Measurements from ENCODE around the gene FOXL3. TPM values are rescaled to one million over a fixed set of nuclear protein-coding genes. Genes with fewer than 3 reads are reported as not detected.

Gene FOXL3
- total RNA-seq, 1 donor from 2014 or later, result not detected

- Mint-ChIP-seq H3K4me3 (no peak overlapping the region), H3K9me3 (no peaks in the 10 kb centered on the region), H3K27ac (no peak overlapping the region), H3K4me1 (no peaks in the 10 kb centered on the region), H3K36me3 (ENCODE audit: low read depth) (no peaks in the 10 kb centered on the region), H3K27me3 (no peaks in the 10 kb centered on the region)
- intact Hi-C loops (cut with micrococcal nuclease), result no loop called here
- DNase-seq, result no peak
- ChIA-PET POLR2A (no interaction called here), CTCF (no interaction called here)
- no peak for TF ChIP-seq CTCF (IDR thresholded peaks at IDR 0.05)
- ATAC-seq (ENCODE audit: low read depth), result no peak
Observed at GRCh38 chr7:245574-246295, 44.2 kb upstream of the FOXL3 start.

DNA sequence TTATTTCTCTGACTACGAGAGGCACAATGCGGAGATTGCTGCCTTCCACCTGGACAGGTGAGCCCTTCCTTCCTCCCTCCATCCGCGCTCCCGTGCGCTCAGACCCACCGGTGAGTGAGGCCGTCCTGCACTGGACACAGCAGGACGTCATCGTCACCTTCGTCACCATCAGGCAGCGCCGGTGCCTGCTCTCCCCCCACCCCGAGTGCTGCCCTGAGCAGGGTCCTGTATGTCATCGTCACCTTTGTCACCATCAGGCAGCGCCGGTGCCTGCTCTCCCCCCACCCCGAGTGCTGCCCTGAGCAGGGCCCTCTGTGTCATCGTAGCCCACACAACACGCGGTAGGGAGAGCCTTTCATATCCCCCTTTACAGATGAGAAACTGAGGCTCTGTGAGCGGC, 43.5 kb upstream of the FOXL3 start:
- CTCF ChIA-PET, result no interaction called here

DNA sequence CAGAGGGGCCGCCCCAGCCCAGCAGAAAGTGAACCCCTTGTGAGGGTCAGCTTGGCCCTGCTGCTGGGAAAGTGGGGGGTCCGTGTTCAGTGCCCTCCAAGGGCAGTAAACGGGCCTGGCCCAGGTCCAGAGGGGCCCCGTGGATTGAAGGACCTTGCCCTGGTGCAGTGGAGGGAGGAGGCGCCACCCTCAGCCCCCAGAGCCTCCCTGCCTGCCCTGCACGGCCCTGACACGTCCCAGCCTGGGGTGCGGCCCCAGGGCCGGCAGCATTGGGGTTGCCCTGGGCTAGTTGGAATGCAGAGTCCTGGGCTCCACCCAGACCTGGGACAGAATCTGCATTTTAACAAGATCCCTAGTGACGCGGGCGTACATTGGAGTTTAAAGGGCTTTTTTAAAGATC, 42.8 kb upstream of the FOXL3 start:
- H3K4me3 Mint-ChIP-seq, result no peak overlapping the region
- H3K27me3 Mint-ChIP-seq, result no peaks in the 10 kb centered on the region
- H3K27ac Mint-ChIP-seq, result no peak overlapping the region
- H3K36me3 Mint-ChIP-seq (ENCODE audit: low read depth), result no peaks in the 10 kb centered on the region
- ATAC-seq (ENCODE audit: low read depth) (no peak), DNase-seq (no peak)
- ChIA-PET CTCF (no interaction called here), POLR2A (no interaction called here)
- no peaks in the 10 kb centered on the region for H3K4me1 Mint-ChIP-seq
- no peaks in the 10 kb centered on the region for H3K9me3 Mint-ChIP-seq
- TF ChIP-seq CTCF (IDR thresholded peaks at IDR 0.05), result no peak
- intact Hi-C loops (cut with micrococcal nuclease), result no loop called here

More for the DNA sequence above, 43.5 kb upstream of the FOXL3 start:
- no peaks in the 10 kb centered on the region for H3K9me3 Mint-ChIP-seq
- no peak for TF ChIP-seq CTCF (IDR thresholded peaks at IDR 0.05)
- POLR2A ChIA-PET, result no interaction called here
- intact Hi-C loops (cut with micrococcal nuclease), result no loop called here
- no peaks in the 10 kb centered on the region for H3K27me3 Mint-ChIP-seq
- H3K4me3 Mint-ChIP-seq, result no peak overlapping the region
- H3K27ac Mint-ChIP-seq, result no peak overlapping the region
- H3K36me3 Mint-ChIP-seq (ENCODE audit: low read depth), result no peaks in the 10 kb centered on the region
- no peak for DNase-seq
- ATAC-seq (ENCODE audit: low read depth), result no peak
- no peaks in the 10 kb centered on the region for H3K4me1 Mint-ChIP-seq

DNA sequence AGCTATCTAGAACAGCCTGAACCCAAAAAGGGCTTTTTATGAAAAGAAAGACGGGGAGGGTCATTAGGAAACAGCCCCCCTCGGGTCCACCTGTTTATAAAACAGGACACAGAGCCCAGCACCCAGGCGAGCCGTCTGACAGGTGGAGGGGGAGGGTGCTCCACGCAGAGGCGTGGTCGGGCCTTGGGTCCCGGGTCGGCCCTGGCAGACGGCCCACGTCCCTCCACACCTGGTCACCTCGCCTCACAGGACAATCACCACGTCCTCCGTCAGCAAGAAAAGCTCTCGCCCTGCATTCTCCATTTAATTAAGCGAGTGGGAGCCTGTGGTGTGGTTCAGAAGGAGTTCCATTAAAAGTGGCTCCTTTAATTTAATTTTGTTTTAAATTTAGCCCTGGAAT, 42.3 kb upstream of the FOXL3 start:
- no peak overlapping the region for H3K27ac Mint-ChIP-seq
- no peaks in the 10 kb centered on the region for H3K36me3 Mint-ChIP-seq (ENCODE audit: low read depth)
- POLR2A ChIA-PET, result no interaction called here
- no peaks in the 10 kb centered on the region for H3K4me1 Mint-ChIP-seq
- CTCF ChIA-PET, result no interaction called here
- no peak for TF ChIP-seq CTCF (IDR thresholded peaks at IDR 0.05)
- H3K9me3 Mint-ChIP-seq, result no peaks in the 10 kb centered on the region
- ATAC-seq (ENCODE audit: low read depth) (no peak), DNase-seq (no peak)
- no peak overlapping the region for H3K4me3 Mint-ChIP-seq
- no peaks in the 10 kb centered on the region for H3K27me3 Mint-ChIP-seq
- intact Hi-C loops (cut with micrococcal nuclease), result no loop called here

DNA sequence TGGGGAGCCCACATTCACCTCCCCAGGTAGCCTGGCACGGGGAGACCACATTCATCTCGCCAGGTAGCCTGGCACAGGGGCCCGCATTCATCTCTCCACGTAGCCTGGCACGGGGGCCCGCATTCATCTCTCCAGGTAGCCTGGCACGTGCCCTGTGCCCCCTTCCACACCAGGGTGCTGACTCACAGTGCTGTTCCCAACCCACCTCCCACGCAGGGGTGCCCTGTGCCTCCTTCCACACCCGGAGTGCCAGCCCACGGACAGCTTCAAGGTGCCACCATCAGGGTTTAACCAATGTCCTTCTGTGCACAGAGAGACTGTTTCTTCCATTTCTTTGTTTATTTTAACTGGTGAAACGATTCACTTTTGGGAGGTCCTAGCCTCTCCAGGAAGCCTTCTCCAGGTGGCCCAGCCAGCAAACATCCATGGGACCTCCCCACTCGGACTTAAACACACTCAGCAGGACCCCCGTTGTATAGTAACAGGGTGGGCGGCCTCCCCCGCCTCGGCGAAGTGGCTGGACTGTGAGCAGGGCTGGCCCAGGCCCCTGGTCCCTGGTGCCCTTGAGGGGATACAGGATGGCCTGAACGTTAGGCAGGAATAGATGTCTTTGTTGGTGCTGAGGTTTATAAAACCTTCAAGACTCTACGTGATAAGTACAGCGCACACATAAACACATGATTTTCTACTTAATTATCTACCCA, 41.1 kb upstream of the FOXL3 start:
- intact Hi-C loops (cut with micrococcal nuclease), result no loop called here
- H3K4me3 Mint-ChIP-seq, result no peak overlapping the region
- no peaks in the 10 kb centered on the region for H3K9me3 Mint-ChIP-seq
- no peaks in the 10 kb centered on the region for H3K27me3 Mint-ChIP-seq
- no peak for TF ChIP-seq CTCF (IDR thresholded peaks at IDR 0.05)
- DNase-seq (no peak), ATAC-seq (ENCODE audit: low read depth) (no peak)
- H3K27ac Mint-ChIP-seq, result no peak overlapping the region
- H3K4me1 Mint-ChIP-seq, result no peaks in the 10 kb centered on the region
- no peaks in the 10 kb centered on the region for H3K36me3 Mint-ChIP-seq (ENCODE audit: low read depth)
- ChIA-PET CTCF (no interaction called here), POLR2A (no interaction called here)
